ENCODE measurements around the gene DNAJC15. TPM values are rescaled to one million over a fixed set of nuclear protein-coding genes. Genes with fewer than 3 reads are reported as not detected.

The DNAJC15 gene
- total and polyA plus RNA-seq, 2 of the 4 experiments (the other 2 are of a cell fraction), result 7.0 to 22.0 TPM

DNA sequence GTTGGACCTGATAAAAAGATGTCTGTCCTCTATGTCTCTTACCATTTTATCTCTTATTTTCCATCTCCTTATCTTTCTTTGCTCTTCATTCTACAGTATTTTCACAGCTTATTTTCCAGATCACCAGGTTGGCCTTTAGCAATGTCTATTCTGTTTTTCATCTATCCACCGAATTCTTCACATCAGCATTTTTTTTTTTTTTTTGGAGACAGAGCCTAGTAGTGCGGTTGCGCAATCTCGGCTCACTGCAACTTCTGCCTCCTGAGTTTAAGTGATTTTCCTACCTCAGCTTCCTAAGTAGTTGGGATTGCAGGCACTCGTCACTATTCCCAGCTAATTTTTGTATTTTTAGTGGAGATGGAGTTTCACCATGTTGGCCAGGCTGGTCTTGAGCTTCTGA, 49.0 kb downstream of the DNAJC15 start:
- no peak overlapping the region for H4K8ac ChIP-seq (ENCODE audit: low read depth in 2 of 2, low read length in 2 of 2)
- intact Hi-C loops (cut with micrococcal nuclease), result no loop called here
- no peak overlapping the region for H2AK9ac ChIP-seq (replicated peaks; ENCODE audit: low read depth, low read length, poor library complexity)
- H4K5ac ChIP-seq (ENCODE audit: low read depth, low read length), result no peak overlapping the region
- no peak overlapping the region for H2BK120ac ChIP-seq (ENCODE audit: low read depth, low read length)
- H3K79me1 ChIP-seq (ENCODE audit: low read depth in 1 of 2, low read length in 2 of 2), result peaks cover 13 to 28% of the 10 kb centered on the region in 2 experiments
- H2BK20ac ChIP-seq (ENCODE audit: low read depth, low read length), result no peak overlapping the region
- POLR2A ChIA-PET (ENCODE audit: unreplicated experiment), result no interaction called here
- H3K9ac ChIP-seq (ENCODE audit: low read depth, low read length), result no peak overlapping the region
- no peak overlapping the region for H3K27ac ChIP-seq (ENCODE audit: insufficient read depth, low read length)
- no peak overlapping the region for H2BK5ac ChIP-seq (ENCODE audit: low read depth, low read length, poor library complexity, severe bottlenecking)
- WGBS, 2 experiments (ENCODE audit: extremely low coverage in 2 of 2, insufficient read length in 1 of 2), result no CpG with 5 or more reads among the region's 5 CpGs
- no peak overlapping the region for H2AK5ac ChIP-seq (ENCODE audit: low read depth, low read length)
- in situ Hi-C loops (cut with MboI; ENCODE audit: low sequenced_read_pairs), result no loop called here
- TF ChIP-seq MXI1 (IDR thresholded peaks at IDR 0.05; ENCODE audit: borderline replicate concordance, low read depth, low read length), result no peak
- TF ChIP-seq RAD21 (IDR thresholded peaks at IDR 0.05; ENCODE audit: low read length), result no peak
- no peak for TF ChIP-seq NFE2L2 (IDR thresholded peaks at IDR 0.05; ENCODE audit: low read depth, low read length)
- no peak for TF ChIP-seq RFX5 (IDR thresholded peaks at IDR 0.05; ENCODE audit: low read depth, low read length)
- TF ChIP-seq MAFK (IDR thresholded peaks at IDR 0.05; ENCODE audit: low read depth, low read length), result peak; percentile 59
- TF ChIP-seq, protein P1, sequence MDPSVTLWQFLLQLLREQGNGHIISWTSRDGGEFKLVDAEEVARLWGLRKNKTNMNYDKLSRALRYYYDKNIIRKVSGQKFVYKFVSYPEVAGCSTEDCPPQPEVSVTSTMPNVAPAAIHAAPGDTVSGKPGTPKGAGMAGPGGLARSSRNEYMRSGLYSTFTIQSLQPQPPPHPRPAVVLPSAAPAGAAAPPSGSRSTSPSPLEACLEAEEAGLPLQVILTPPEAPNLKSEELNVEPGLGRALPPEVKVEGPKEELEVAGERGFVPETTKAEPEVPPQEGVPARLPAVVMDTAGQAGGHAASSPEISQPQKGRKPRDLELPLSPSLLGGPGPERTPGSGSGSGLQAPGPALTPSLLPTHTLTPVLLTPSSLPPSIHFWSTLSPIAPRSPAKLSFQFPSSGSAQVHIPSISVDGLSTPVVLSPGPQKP (IDR thresholded peaks at IDR 0.05; ENCODE audit: borderline replicate concordance, low read depth, low read length), result no peak
- TF ChIP-seq CEBPB (IDR thresholded peaks at IDR 0.05; ENCODE audit: low read depth, low read length), result peak; percentile 93
- TF ChIP-seq BHLHE40 (IDR thresholded peaks at IDR 0.05; ENCODE audit: low read depth, low read length), result no peak
- H4K20me1 ChIP-seq (ENCODE audit: insufficient read depth, low read length), result no peaks in the 10 kb centered on the region
- ATAC-seq (ENCODE audit: low read depth), result no peak
- H3K4me3 ChIP-seq (ENCODE audit: insufficient read depth, low read depth, low read length), result no peak overlapping the region
- H3K36me3 ChIP-seq (ENCODE audit: control insufficient read depth, insufficient read depth, low read length), result 0 out of 2 replicates have a peak, but pooled peaks cover 4% of the 10 kb centered on the region
- no peaks in the 10 kb centered on the region for H3K27me3 ChIP-seq (ENCODE audit: control insufficient read depth, insufficient read depth, low read length)
- no peak overlapping the region for H3K56ac ChIP-seq (ENCODE audit: extremely low read depth, insufficient read depth, low read length)
- no peak overlapping the region for H3K23ac ChIP-seq (ENCODE audit: low read depth, low read length)
- H3K18ac ChIP-seq (ENCODE audit: low read depth, low read length), result no peak overlapping the region
- no peak overlapping the region for H3K4ac ChIP-seq (ENCODE audit: low read depth, low read length)
- DNase-seq, result no peak
- dilution Hi-C loops (cut with HindIII; ENCODE audit: low sequenced_read_pairs, unreplicated experiment), result no loop called here
- H3K9me1 ChIP-seq (ENCODE audit: insufficient read depth, low read length), result peaks cover 2% of the 10 kb centered on the region
- CTCF ChIA-PET, result no interaction called here
- H2BK15ac ChIP-seq (ENCODE audit: low read depth, low read length), result no peak overlapping the region
- no peaks in the 10 kb centered on the region for H3K9me3 ChIP-seq (ENCODE audit: control insufficient read depth, insufficient read depth, low read length)
- H3K4me2 ChIP-seq (ENCODE audit: low read depth, low read length), result no peak overlapping the region
- H3K14ac ChIP-seq (replicated peaks; ENCODE audit: low read depth, low read length), result no peak overlapping the region
- H2AFZ ChIP-seq (replicated peaks; ENCODE audit: low read length, poor library complexity), result no peak overlapping the region
- BruUV-seq (replicated peaks), result no TSS peak
- peaks cover 4% of the 10 kb centered on the region for H3K4me1 ChIP-seq (ENCODE audit: control insufficient read depth, insufficient read depth, low read length)
- H4K91ac ChIP-seq (ENCODE audit: insufficient read depth, low read depth, low read length), result no peak overlapping the region
